AG08395 (cell line): ENCODE data around the gene AXIN1.
"Not testable (repeated sequence)": the region's sequence is repeated elsewhere in the genome, so short reads cannot be mapped to it uniquely, and the experiment has no call there.

Experiments used
- DNase-seq: peaks from one replicate; pipeline ENCODE4 v3.0.0; 2012; ENCODE audit warnings: mixed read lengths, low spot score

The AXIN1 gene

GRCh38 chr16:265002-265529, 87.5 kb downstream of the AXIN1 start:
- no peak for DNase-seq

- no peak for DNase-seq
These were observed 88.0 kb downstream of the AXIN1 start for GRCh38 chr16:264440-264951.

GRCh38 chr16:263944-264343, 88.6 kb downstream of the AXIN1 start:
- no peak for DNase-seq

- DNase-seq: no peak
These were observed 89.2 kb downstream of the AXIN1 start for GRCh38 chr16:263182-263774.

GRCh38 chr16:262121-262745, 90.3 kb downstream of the AXIN1 start:
- DNase-seq: no peak

- no peak for DNase-seq
These were observed 91.4 kb downstream of the AXIN1 start for GRCh38 chr16:261031-261691.

GRCh38 chr16:260326-260725, 92.2 kb downstream of the AXIN1 start:
- no peak for DNase-seq

GRCh38 chr16:259814-260253, 92.7 kb downstream of the AXIN1 start:
- no peak for DNase-seq

- no peak for DNase-seq
These were observed 93.3 kb downstream of the AXIN1 start for GRCh38 chr16:259226-259625.

GRCh38 chr16:258091-258490, 94.4 kb downstream of the AXIN1 start:
- not testable (repeated sequence) for DNase-seq

GRCh38 chr16:255183-255582, 97.3 kb downstream of the AXIN1 start:
- no peak for DNase-seq

- no peak for DNase-seq
These were observed 98.1 kb downstream of the AXIN1 start for GRCh38 chr16:254461-254860.

- no peak for DNase-seq
These were observed 98.7 kb downstream of the AXIN1 start for GRCh38 chr16:253833-254232.

GRCh38 chr16:252366-253337, 99.9 kb downstream of the AXIN1 start:
- no peak for DNase-seq

- no peak for DNase-seq
These were observed 103.1 kb downstream of the AXIN1 start for GRCh38 chr16:249431-249830.

- no peak for DNase-seq
These were observed 105.5 kb downstream of the AXIN1 start for GRCh38 chr16:247027-247426.

GRCh38 chr16:245105-245504, 107.4 kb downstream of the AXIN1 start:
- no peak for DNase-seq

- no peak for DNase-seq
These were observed 109.2 kb downstream of the AXIN1 start for GRCh38 chr16:243348-243747.

GRCh38 chr16:242281-242680, 110.2 kb downstream of the AXIN1 start:
- no peak for DNase-seq

- DNase-seq: no peak
These were observed 112.0 kb downstream of the AXIN1 start for GRCh38 chr16:240559-240958.

- DNase-seq: no peak
These were observed 112.6 kb downstream of the AXIN1 start for GRCh38 chr16:239948-240277.
